HepG2 (cell line): ENCODE results near the gene UMPS. TPM values are rescaled to one million over a fixed set of nuclear protein-coding genes. Genes with fewer than 3 reads are reported as not detected.

Experiments used
- ATF7 ChIP-seq, 2 experiments: fragments of 450-650 bp in 1 of 2; sonication (generic) in 1 of 2; formaldehyde crosslinking in 1 of 2; IDR thresholded peaks; 2 replicates each; pipeline versions ENCODE4 v1.4.0 to v1.6.1; 2016 to 2020; ENCODE audit warnings: antibody characterized with exemption in 1 of 2, mild to moderate bottlenecking in 1 of 2, missing genetic modification reagents in 1 of 2
- CREB1 ChIP-seq, 2 experiments: fragments of 450-650 bp in 1 of 2; IDR thresholded peaks; 2 replicates each; pipeline ENCODE4 v1.6.1; 2016 to 2017; ENCODE audit warnings: control low read depth in 1 of 2, mild to moderate bottlenecking in 1 of 2, missing compliant biosample characterization in 1 of 2, missing genetic modification characterization in 1 of 2
- FOXJ3 ChIP-seq: sonication (generic); formaldehyde crosslinking; IDR thresholded peaks from 2 replicates; pipeline ENCODE4 v1.4.0; 2020; ENCODE audit warnings: missing genetic modification reagents, mild to moderate bottlenecking, borderline replicate concordance
- MED8 ChIP-seq: sonication (generic); formaldehyde crosslinking; IDR thresholded peaks from 2 replicates; pipeline ENCODE4 v1.8.1; 2023; ENCODE audit warnings: mild to moderate bottlenecking, missing genetic modification reagents; ENCODE audit not compliant: insufficient replicate concordance
- MIER2 ChIP-seq: IDR thresholded peaks from 2 replicates; pipeline ENCODE4 v1.6.1; 2016; ENCODE audit warnings: missing biosample characterization, missing genetic modification reagents
- MYC ChIP-seq: sonication (generic); formaldehyde crosslinking; IDR thresholded peaks from 2 replicates; pipeline ENCODE4 v1.9.0; 2021; ENCODE audit warnings: missing genetic modification reagents, borderline replicate concordance
- SALL1 ChIP-seq: sonication (generic); formaldehyde crosslinking; IDR thresholded peaks from 2 replicates; pipeline ENCODE4 v1.8.0; 2022; ENCODE audit warnings: mild to moderate bottlenecking, missing genetic modification reagents
- SRSF4 ChIP-seq: fragments of 200-400 bp; formaldehyde crosslinking; IDR thresholded peaks from one replicate; pipeline ENCODE4 v1.6.1; 2018; ENCODE audit warnings: mild to moderate bottlenecking, low read depth, low read length, moderate library complexity; ENCODE audit not compliant: poor library complexity, severe bottlenecking
- ZFP41 ChIP-seq: sonication (generic); formaldehyde crosslinking; IDR thresholded peaks from 2 replicates; pipeline ENCODE4 v1.4.0; 2020; ENCODE audit warnings: mild to moderate bottlenecking, missing genetic modification reagents, borderline replicate concordance
- ZNF142 ChIP-seq: sonication (generic); formaldehyde crosslinking; IDR thresholded peaks from 2 replicates; pipeline ENCODE4 v1.4.0; 2020; ENCODE audit warnings: missing genetic modification reagents
- ZNF180 ChIP-seq: sonication (generic); formaldehyde crosslinking; IDR thresholded peaks from 2 replicates; pipeline ENCODE4 v1.4.0; 2020; ENCODE audit warnings: low read depth, missing genetic modification reagents, borderline replicate concordance
- ZNF350 ChIP-seq: sonication (generic); formaldehyde crosslinking; IDR thresholded peaks from 2 replicates; pipeline ENCODE4 v1.4.0; 2020; ENCODE audit warnings: mild to moderate bottlenecking, low read depth, missing genetic modification reagents, borderline replicate concordance
- ZNF564 ChIP-seq: sonication (generic); formaldehyde crosslinking; IDR thresholded peaks from 2 replicates; pipeline ENCODE4 v1.8.1; 2023; ENCODE audit warnings: mild to moderate bottlenecking, missing genetic modification reagents
- ZNF713 ChIP-seq: sonication (generic); formaldehyde crosslinking; IDR thresholded peaks from 2 replicates; pipeline ENCODE4 v1.4.0; 2020; ENCODE audit warnings: mild to moderate bottlenecking, missing genetic modification reagents
- ZNF841 ChIP-seq: sonication (generic); formaldehyde crosslinking; IDR thresholded peaks from 2 replicates; pipeline ENCODE4 v1.8.1; 2023; ENCODE audit warnings: missing genetic modification reagents, borderline replicate concordance
- polyA plus RNA-seq, 8 experiments: library from polyadenylated mRNA; depleted of rRNA in 3 of 8; stranded (reverse) in 7 of 8; unstranded in 1 of 8; fragments of >200 nt; fragmentation: Illumina TruSeq in 4 of 8; extraction: Trizol in 4 of 8; gene quantifications; 2 replicates each; pipeline versions ENCODE4 v1.2.1 to v1.2.3, GENCODE V29; 2011 to 2016; ENCODE audit warnings: low read depth in 4 of 8, missing spikeins in 1 of 8, mixed read lengths in 1 of 8; ENCODE audit not compliant: insufficient read depth in 1 of 8
- total RNA-seq, 5 experiments: library from RNA; depleted of rRNA; stranded (reverse); fragments of >200 nt; fragmentation: Illumina TruSeq; extraction: Trizol; gene quantifications; 2 replicates each; pipeline ENCODE4 v1.2.3, GENCODE V29; 2016; ENCODE audit warnings: low read depth in 1 of 5
- TF ChIP-seq, protein P1 (sequence below): IDR thresholded peaks from 2 replicates; pipeline ENCODE4 v1.6.1; 2016; ENCODE audit warnings: mild to moderate bottlenecking, missing biosample characterization, missing genetic modification reagents
- TF ChIP-seq, protein P2 (sequence below): sonication (generic); formaldehyde crosslinking; IDR thresholded peaks from 2 replicates; pipeline ENCODE4 v1.4.0; 2020; ENCODE audit warnings: mild to moderate bottlenecking, missing genetic modification reagents
- TF ChIP-seq, protein P3 (sequence below), 2 experiments: sonication (generic) in 1 of 2; formaldehyde crosslinking in 1 of 2; IDR thresholded peaks; 2 replicates each; pipeline versions ENCODE4 v1.5.1 to v1.6.1; 2011 to 2020; ENCODE audit warnings: borderline replicate concordance in 1 of 2, low read depth in 1 of 2, low read length in 1 of 2, mild to moderate bottlenecking in 1 of 2, missing genetic modification reagents in 1 of 2, moderate library complexity in 1 of 2

Gene UMPS
- total and polyA plus RNA-seq, 2 of the 13 experiments (the other 11 are each of a cell fraction or from before 2014, with no cell fraction given) = 52.7 to 74.2 TPM

DNA sequence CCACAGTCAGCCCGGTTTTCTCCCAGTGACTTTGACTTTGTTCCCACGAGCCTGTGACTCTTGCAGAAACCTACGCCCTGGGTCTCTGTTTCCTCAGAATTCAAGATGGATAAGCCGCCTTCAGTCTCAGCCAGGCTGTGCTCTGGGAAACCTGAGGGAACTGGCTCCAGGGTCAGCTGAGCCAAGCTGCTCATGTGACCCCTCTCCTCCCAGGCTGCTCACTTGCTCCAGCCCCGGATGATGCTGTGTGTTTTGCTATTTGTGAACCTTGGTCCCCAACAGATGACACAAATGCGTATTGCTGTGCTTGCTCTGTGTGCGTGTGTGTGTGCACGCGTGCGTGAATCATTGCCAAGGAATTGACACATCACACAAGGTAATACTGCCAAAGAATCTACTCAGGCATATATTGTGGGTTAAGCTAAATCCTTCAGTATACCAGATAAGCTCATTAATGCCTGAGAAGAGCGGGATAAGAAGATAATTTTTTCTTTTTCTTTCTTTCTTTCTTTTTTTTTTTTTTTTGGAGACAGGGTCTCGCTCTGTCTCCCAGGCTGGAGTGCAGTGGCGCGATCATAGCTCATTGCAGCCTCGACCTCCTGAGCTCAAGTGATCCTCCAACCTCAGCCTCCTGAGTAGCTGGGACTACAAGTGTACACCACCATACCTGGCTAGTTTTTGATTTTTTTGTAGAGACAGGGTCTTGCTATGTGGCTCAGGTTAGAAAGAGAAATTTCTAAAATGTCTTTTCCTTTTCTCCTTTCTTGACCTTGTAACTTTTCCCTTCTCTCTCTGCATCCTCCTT, 29.2 kb upstream of the UMPS start (continued):
- peak; percentile 32; the same call in 1 of the 2 replicates for TF ChIP-seq ZNF564 (CRISPR knock-in tag)
- no peak for TF ChIP-seq ZNF841 (CRISPR knock-in tag)
- TF ChIP-seq ZNF142 (CRISPR knock-in tag) = 0 out of 2 replicates have a peak, but pooled peaks have one; percentile 61
- peak; percentile 81 for TF ChIP-seq ZNF350 (CRISPR knock-in tag)
- no peak for TF ChIP-seq ZNF180 (CRISPR knock-in tag)
- peak; percentile 84; the same call in 1 of the 2 replicates for TF ChIP-seq MYC
- peak; percentile 100 for TF ChIP-seq SALL1 (CRISPR knock-in tag)
- TF ChIP-seq, protein P1, sequence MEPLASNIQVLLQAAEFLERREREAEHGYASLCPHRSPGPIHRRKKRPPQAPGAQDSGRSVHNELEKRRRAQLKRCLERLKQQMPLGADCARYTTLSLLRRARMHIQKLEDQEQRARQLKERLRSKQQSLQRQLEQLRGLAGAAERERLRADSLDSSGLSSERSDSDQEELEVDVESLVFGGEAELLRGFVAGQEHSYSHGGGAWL (CRISPR knock-in tag) = peak; percentile 69; the same call in 1 of the 2 replicates
- TF ChIP-seq, protein P2, sequence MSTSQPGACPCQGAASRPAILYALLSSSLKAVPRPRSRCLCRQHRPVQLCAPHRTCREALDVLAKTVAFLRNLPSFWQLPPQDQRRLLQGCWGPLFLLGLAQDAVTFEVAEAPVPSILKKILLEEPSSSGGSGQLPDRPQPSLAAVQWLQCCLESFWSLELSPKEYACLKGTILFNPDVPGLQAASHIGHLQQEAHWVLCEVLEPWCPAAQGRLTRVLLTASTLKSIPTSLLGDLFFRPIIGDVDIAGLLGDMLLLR (CRISPR knock-in tag) = peak; percentile 56; the same call in 1 of the 2 replicates
- TF ChIP-seq, protein P3, sequence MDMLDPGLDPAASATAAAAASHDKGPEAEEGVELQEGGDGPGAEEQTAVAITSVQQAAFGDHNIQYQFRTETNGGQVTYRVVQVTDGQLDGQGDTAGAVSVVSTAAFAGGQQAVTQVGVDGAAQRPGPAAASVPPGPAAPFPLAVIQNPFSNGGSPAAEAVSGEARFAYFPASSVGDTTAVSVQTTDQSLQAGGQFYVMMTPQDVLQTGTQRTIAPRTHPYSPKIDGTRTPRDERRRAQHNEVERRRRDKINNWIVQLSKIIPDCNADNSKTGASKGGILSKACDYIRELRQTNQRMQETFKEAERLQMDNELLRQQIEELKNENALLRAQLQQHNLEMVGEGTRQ (IDR thresholded peaks at IDR 0.05; ENCODE audit: low read depth, low read length) = peak; percentile 97
- TF ChIP-seq, protein P3 (CRISPR knock-in tag; IDR thresholded peaks at IDR 0.05; ENCODE audit: borderline replicate concordance) = peak; percentile 97; the same call in 1 of the 2 replicates
- no peak for TF ChIP-seq ZNF713
- TF ChIP-seq MIER2 (CRISPR knock-in tag) = peak; percentile 64; the same call in 1 of the 2 replicates
- peak; percentile 84 for TF ChIP-seq CREB1 (IDR thresholded peaks at IDR 0.05)
- TF ChIP-seq CREB1 (CRISPR knock-in tag; IDR thresholded peaks at IDR 0.05) = peak; percentile 89
- peak; percentile 84 for TF ChIP-seq FOXJ3 (CRISPR knock-in tag)
- peak; percentile 65 for TF ChIP-seq ATF7 (IDR thresholded peaks at IDR 0.05)
- peak; percentile 87; the same call in 1 of the 2 replicates for TF ChIP-seq ATF7 (CRISPR knock-in tag; IDR thresholded peaks at IDR 0.05)
- peak; percentile 64 for TF ChIP-seq MED8
- no peak for TF ChIP-seq ZFP41 (CRISPR knock-in tag)
- no peak for TF ChIP-seq SRSF4
